Colonic mucosa (tissue), 4 donors: ENCODE data around the gene CAMTA1. TPM values are rescaled to one million over a fixed set of nuclear protein-coding genes. Genes with fewer than 3 reads are reported as not detected.
"Not testable (repeated sequence)": the region's sequence is repeated elsewhere in the genome, so short reads cannot be mapped to it uniquely, and the experiment has no call there.

Experiments used
- DNase-seq: peaks from one replicate; pipeline ENCODE4 v3.0.0-alpha.2; 2020
- H3K27ac ChIP-seq: fragments of 200-600 bp; one replicate; pipeline ENCODE4 v1.8.0; 2021
- H3K27me3 ChIP-seq: fragments of 200-600 bp; one replicate; pipeline ENCODE4 v1.8.0; 2021
- H3K36me3 ChIP-seq: fragments of 200-600 bp; one replicate; pipeline ENCODE4 v1.8.0; 2021
- H3K4me1 ChIP-seq: fragments of 200-600 bp; one replicate; pipeline ENCODE4 v1.8.0; 2021; ENCODE audit warnings: mild to moderate bottlenecking
- H3K4me3 ChIP-seq: fragments of 200-600 bp; one replicate; pipeline ENCODE4 v1.8.0; 2021
- H3K9ac ChIP-seq, 2 donors: one replicate each; pipeline ENCODE4 v1.7.0; 2013; ENCODE audit warnings: control low read depth in 2 of 2, low read depth in 2 of 2, low read length in 2 of 2
- H3K9me3 ChIP-seq: fragments of 200-600 bp; one replicate; pipeline ENCODE4 v1.8.0; 2021
- CTCF ChIP-seq: fragments of 200-600 bp; IDR thresholded peaks from one replicate; pipeline ENCODE4 v1.8.0; 2022; ENCODE audit warnings: antibody characterized with exemption, mild to moderate bottlenecking
- intact Hi-C: fragments of 100-400 bp; cut with DNase I; formaldehyde crosslinking; loops from one replicate; pipeline ENCODE4 v1.14.1; 2022
- total RNA-seq, 2 donors: library from RNA; stranded (reverse); fragmentation: NEBNext Ultra II Directional in 1 of 2; extraction: Animal tissue kit (Norgen Biotek cat#: 25700) in 1 of 2; gene quantifications; one replicate each; pipeline ENCODE4 v1.2.1, GENCODE V29; 2021
- donor health status: healthy.
- donor health status: DM: no; HTN: no; CAD: no.
- donor health status: DM: no; HTN: no; CAD: no.

CAMTA1 gene
- total RNA-seq, 2 donors from 2014 or later = 76.8 to 92.8 TPM

- Histone ChIP-seq H3K4me1 (no peaks in the 10 kb centered on the region), H3K9me3 (no peaks in the 10 kb centered on the region), H3K4me3 (no peak overlapping the region), H3K27ac (no peak overlapping the region), H3K9ac (no peak overlapping the region), H3K27me3 (no peaks in the 10 kb centered on the region), H3K36me3 (no peaks in the 10 kb centered on the region)
- intact Hi-C loops = no loop called here
- DNase-seq = peak; percentile 5
- TF ChIP-seq CTCF = no peak
Measured at GRCh38 chr1:7375781-7376660, 590.8 kb downstream of the CAMTA1 start.

- Histone ChIP-seq H3K9ac (no peak overlapping the region), H3K36me3 (no peaks in the 10 kb centered on the region)
- DNase-seq = peak; percentile 5
Measured at GRCh38 chr1:7376676-7377075, 591.4 kb downstream of the CAMTA1 start.

GRCh38 chr1:7378346-7379130 is 593.3 kb downstream of the CAMTA1 start:
- H3K9me3 ChIP-seq = no peaks in the 10 kb centered on the region
- H3K4me3 ChIP-seq = no peak overlapping the region
- peak; percentile 11 for DNase-seq
- H3K9ac ChIP-seq = no peak overlapping the region
- H3K4me1 ChIP-seq = no peaks in the 10 kb centered on the region
- intact Hi-C loops = no loop called here
- no peak for TF ChIP-seq CTCF
- no peaks in the 10 kb centered on the region for H3K27me3 ChIP-seq
- no peaks in the 10 kb centered on the region for H3K36me3 ChIP-seq
- H3K27ac ChIP-seq = no peak overlapping the region

More at GRCh38 chr1:7376676-7377075, 591.4 kb downstream of the CAMTA1 start:
- intact Hi-C loops = no loop called here
- no peak for TF ChIP-seq CTCF
- no peaks in the 10 kb centered on the region for H3K4me1 ChIP-seq
- H3K4me3 ChIP-seq = no peak overlapping the region
- no peak overlapping the region for H3K27ac ChIP-seq
- no peaks in the 10 kb centered on the region for H3K9me3 ChIP-seq
- no peaks in the 10 kb centered on the region for H3K27me3 ChIP-seq

- no peak for TF ChIP-seq CTCF
- no peak overlapping the region for H3K4me3 ChIP-seq
- H3K27me3 ChIP-seq = no peaks in the 10 kb centered on the region
- no peak overlapping the region for H3K9ac ChIP-seq
- no peaks in the 10 kb centered on the region for H3K36me3 ChIP-seq
- no peak overlapping the region for H3K27ac ChIP-seq
- no peaks in the 10 kb centered on the region for H3K9me3 ChIP-seq
- peak; percentile 8 for DNase-seq
- intact Hi-C loops = no loop called here
- H3K4me1 ChIP-seq = no peaks in the 10 kb centered on the region
Measured at GRCh38 chr1:7379441-7379971, 594.3 kb downstream of the CAMTA1 start.

GRCh38 chr1:7380068-7380467 is 594.8 kb downstream of the CAMTA1 start:
- H3K9ac ChIP-seq, H3K4me3 ChIP-seq, H3K36me3 ChIP-seq, H3K27me3 ChIP-seq, intact Hi-C loops, H3K4me1 ChIP-seq, H3K9me3 ChIP-seq, H3K27ac ChIP-seq: not testable (repeated sequence)
- DNase-seq = peak; percentile 3
